ENCODE data around the gene MAN1A2. TPM values are rescaled to one million over a fixed set of nuclear protein-coding genes. Genes with fewer than 3 reads are reported as not detected.

MAN1A2 gene
- total RNA-seq, 1 donor from 2014 or later = 23.3 TPM

DNA sequence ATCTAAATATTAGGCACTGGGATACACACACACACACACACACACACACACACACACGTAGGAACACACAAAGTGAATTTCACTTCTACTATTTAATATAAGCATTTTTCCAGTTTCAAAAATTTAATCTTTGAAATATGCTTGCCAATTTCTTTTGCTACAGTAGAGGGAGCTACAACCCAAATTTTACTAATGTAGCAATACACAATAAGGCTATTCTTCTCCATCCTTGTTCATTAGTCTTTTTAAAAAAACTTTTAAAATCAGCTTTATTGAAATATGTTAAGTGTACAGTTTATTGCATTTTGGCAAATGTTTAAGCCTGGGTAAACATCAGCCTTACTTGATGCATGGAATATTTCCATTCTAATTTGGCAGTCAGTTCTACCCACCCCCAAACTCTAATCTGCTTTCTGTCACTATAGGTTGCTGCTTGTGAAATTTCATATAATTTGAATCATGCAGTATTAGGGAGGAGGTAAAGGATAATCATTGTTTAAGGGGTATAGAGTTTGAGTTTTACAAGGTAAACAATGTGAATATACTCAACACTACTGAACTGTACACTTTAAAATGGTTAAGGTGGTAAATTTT is 145.6 kb downstream of the MAN1A2 start:
- peaks cover 12% of the 10 kb centered on the region for H3K36me3 ChIP-seq
- H3K4me3 ChIP-seq = no peak overlapping the region
- DNase-seq = no peak
- no peaks in the 10 kb centered on the region for H3K4me1 ChIP-seq
- intact Hi-C loops (cut with micrococcal nuclease) = loop anchor here (10.0 kb wide), 1 partner anchor 372 kb away; no protein-coding TSS in a partner anchor
- TF ChIP-seq, protein P1, sequence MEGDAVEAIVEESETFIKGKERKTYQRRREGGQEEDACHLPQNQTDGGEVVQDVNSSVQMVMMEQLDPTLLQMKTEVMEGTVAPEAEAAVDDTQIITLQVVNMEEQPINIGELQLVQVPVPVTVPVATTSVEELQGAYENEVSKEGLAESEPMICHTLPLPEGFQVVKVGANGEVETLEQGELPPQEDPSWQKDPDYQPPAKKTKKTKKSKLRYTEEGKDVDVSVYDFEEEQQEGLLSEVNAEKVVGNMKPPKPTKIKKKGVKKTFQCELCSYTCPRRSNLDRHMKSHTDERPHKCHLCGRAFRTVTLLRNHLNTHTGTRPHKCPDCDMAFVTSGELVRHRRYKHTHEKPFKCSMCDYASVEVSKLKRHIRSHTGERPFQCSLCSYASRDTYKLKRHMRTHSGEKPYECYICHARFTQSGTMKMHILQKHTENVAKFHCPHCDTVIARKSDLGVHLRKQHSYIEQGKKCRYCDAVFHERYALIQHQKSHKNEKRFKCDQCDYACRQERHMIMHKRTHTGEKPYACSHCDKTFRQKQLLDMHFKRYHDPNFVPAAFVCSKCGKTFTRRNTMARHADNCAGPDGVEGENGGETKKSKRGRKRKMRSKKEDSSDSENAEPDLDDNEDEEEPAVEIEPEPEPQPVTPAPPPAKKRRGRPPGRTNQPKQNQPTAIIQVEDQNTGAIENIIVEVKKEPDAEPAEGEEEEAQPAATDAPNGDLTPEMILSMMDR (IDR thresholded peaks at IDR 0.05; ENCODE audit: borderline replicate concordance) = peak; percentile 60
- no peaks in the 10 kb centered on the region for H3K9me3 ChIP-seq (replicated peaks)
- no peak overlapping the region for H3K27ac ChIP-seq (replicated peaks)
- H3K27me3 ChIP-seq (ENCODE audit: low read depth) = no peaks in the 10 kb centered on the region

DNA sequence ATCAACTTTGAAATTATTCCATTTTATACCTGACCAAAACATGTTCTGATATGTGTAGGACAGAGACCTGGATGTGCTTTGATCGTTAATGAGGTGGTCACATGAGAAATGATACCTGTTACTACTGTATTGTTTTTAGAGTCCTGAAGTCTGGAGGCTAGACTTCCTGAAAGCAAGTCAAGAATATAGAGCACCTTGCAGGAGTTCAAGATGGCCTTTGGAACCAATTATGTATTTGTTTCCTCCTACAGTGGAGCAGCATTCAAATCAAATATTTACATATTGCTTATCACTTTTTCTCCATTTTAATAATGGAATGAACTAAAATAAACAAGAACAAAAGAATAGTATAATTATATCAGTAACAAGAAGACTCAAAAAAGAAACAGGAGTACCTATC is 155.9 kb downstream of the MAN1A2 start:
- intact Hi-C loops (cut with micrococcal nuclease) = no loop called here

DNA sequence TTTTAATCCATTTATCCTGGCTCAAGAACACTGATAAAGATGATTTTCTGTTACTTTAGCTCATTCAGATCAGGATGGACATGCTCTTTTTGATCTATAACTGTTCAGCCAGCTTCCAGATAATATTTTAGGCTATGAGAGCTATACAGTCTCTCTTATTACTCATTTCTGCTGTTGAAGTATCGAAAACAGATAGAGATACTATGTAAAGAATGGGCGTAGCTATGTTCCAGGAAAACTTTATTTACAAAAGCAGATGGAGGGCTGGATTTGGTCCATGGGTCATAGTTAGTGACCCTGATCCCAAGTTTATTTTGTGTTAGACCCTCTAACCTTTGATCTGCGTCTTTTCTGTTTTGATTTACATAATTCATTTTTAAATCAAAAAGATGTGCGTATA is 159.8 kb downstream of the MAN1A2 start:
- intact Hi-C loops (cut with micrococcal nuclease) = no loop called here
- Histone ChIP-seq H3K9me3 (replicated peaks) (no peaks in the 10 kb centered on the region), H3K36me3 (peaks cover 11% of the 10 kb centered on the region), H3K4me3 (no peak overlapping the region), H3K27ac (replicated peaks) (no peak overlapping the region), H3K4me1 (no peaks in the 10 kb centered on the region), H3K27me3 (ENCODE audit: low read depth) (no peaks in the 10 kb centered on the region)
- DNase-seq = no peak
- TF ChIP-seq, protein P1 (IDR thresholded peaks at IDR 0.05; ENCODE audit: borderline replicate concordance) = no peak

More for the DNA sequence above, 155.9 kb downstream of the MAN1A2 start:
- no peak for DNase-seq
- Histone ChIP-seq H3K27me3 (ENCODE audit: low read depth) (no peaks in the 10 kb centered on the region), H3K36me3 (peaks cover 11% of the 10 kb centered on the region), H3K9me3 (replicated peaks) (no peaks in the 10 kb centered on the region), H3K4me3 (no peak overlapping the region), H3K4me1 (no peaks in the 10 kb centered on the region), H3K27ac (replicated peaks) (no peak overlapping the region)
- TF ChIP-seq, protein P1 (IDR thresholded peaks at IDR 0.05; ENCODE audit: borderline replicate concordance) = no peak

DNA sequence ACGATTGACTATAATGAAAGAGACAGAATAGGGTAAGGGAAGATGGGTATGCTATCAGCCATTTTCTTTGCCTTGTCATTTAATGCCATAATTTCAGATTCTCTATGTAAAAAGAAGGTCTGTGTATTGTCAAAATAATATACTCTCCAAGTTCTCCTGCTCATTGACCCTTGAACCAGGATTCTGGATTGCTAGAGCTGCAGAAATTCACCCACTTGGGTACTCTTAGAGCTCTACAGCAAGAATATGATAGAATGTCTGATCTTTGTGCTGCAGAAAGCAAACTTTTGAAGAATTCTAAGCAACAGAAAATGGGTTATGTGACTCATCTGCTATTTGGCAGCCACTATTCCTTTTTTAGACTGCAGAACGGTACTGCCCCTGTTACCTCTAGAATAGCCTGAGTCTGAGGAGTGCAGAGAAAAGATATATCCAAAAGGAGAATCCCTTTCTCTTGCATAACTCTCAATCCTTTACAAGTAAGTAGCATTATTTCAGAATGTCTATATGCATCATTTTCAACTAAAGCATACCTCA is 160.4 kb downstream of the MAN1A2 start:
- TF ChIP-seq, protein P1 (IDR thresholded peaks at IDR 0.05; ENCODE audit: borderline replicate concordance) = no peak
- no peak for DNase-seq
- Histone ChIP-seq H3K9me3 (replicated peaks) (no peaks in the 10 kb centered on the region), H3K4me3 (no peak overlapping the region), H3K27ac (replicated peaks) (no peak overlapping the region), H3K4me1 (no peaks in the 10 kb centered on the region), H3K36me3 (peaks cover 11% of the 10 kb centered on the region), H3K27me3 (ENCODE audit: low read depth) (no peaks in the 10 kb centered on the region)
- intact Hi-C loops (cut with micrococcal nuclease) = no loop called here

DNA sequence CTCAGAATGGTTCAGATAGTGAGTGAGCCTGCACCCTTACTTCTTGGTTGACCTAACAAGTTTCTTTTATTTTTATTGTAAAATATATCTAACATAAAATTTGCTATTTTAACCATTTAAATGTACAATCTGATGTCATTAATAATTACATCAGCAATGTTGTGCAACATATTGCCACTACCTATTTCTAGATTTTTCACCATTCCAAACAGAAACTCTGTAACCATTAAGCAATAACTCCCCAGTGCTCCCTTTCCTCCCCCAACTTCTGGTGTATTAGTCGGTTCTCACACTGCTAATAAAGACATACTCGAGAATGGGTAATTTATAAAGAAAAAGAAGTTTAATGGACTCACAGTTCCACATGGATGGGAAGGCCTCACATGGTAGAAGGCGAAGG is 162.4 kb downstream of the MAN1A2 start:
- H3K4me1 ChIP-seq = no peaks in the 10 kb centered on the region
- peaks cover 7% of the 10 kb centered on the region for H3K36me3 ChIP-seq

More for the DNA sequence above, 162.4 kb downstream of the MAN1A2 start:
- Histone ChIP-seq H3K4me3 (no peak overlapping the region), H3K27ac (replicated peaks) (no peak overlapping the region), H3K27me3 (ENCODE audit: low read depth) (no peaks in the 10 kb centered on the region), H3K9me3 (replicated peaks) (no peaks in the 10 kb centered on the region)
- TF ChIP-seq, protein P1 (IDR thresholded peaks at IDR 0.05; ENCODE audit: borderline replicate concordance) = no peak
- intact Hi-C loops (cut with micrococcal nuclease) = no loop called here
- no peak for DNase-seq

All from left ventricle myocardium inferior (tissue), 1 donor.